Activated B cell treated with CpG ODN at 0.5 μM for 24 hours (primary cell): ENCODE results near the gene EPHA7. TPM values are rescaled to one million over a fixed set of nuclear protein-coding genes. Genes with fewer than 3 reads are reported as not detected.

Source experiments
- ATAC-seq: fragments of 200-7000 bp; cut with Tn5 transposase; one replicate; pipeline ENCODE4 v1.10.0; 2021; ENCODE audit warnings: low read depth, mild to moderate bottlenecking, moderate library complexity
- CTCF ChIA-PET: fragments of 350-600 bp; sonication (Branson Sonifier 250); formaldehyde crosslinking; loops from one replicate; lab custom pipeline; 2021; ENCODE audit warnings: antibody characterized with exemption; lab: Charles Lee
- POLR2A ChIA-PET: fragments of 350-600 bp; sonication (Branson Sonifier 250); formaldehyde crosslinking; loops from one replicate; lab custom pipeline; 2021; ENCODE audit warnings: antibody characterized with exemption; lab: Charles Lee
- DNase-seq: peaks from one replicate; pipeline ENCODE4 v3.0.0; 2022
- H3K27ac Mint-ChIP-seq: one replicate; pipeline ENCODE4 v1.8.0; 2020; ENCODE audit warnings: mixed read lengths
- H3K27me3 Mint-ChIP-seq: one replicate; pipeline ENCODE4 v1.8.0; 2021; ENCODE audit warnings: mixed read lengths
- H3K36me3 Mint-ChIP-seq: one replicate; pipeline ENCODE4 v1.8.0; 2021; ENCODE audit warnings: low read depth, mixed read lengths
- H3K4me1 Mint-ChIP-seq: one replicate; pipeline ENCODE4 v1.8.0; 2021; ENCODE audit warnings: mixed read lengths
- H3K4me3 Mint-ChIP-seq: one replicate; pipeline ENCODE4 v1.8.0; 2020; ENCODE audit warnings: mild to moderate bottlenecking, mixed read lengths
- H3K9me3 Mint-ChIP-seq: one replicate; pipeline ENCODE4 v1.8.0; 2020; ENCODE audit warnings: mixed read lengths
- CTCF ChIP-seq: fragments of 200-600 bp; IDR thresholded peaks from one replicate; pipeline ENCODE4 v1.8.0; 2022; ENCODE audit warnings: antibody characterized with exemption, mild to moderate bottlenecking
- intact Hi-C: fragments of 100-400 bp; cut with micrococcal nuclease; formaldehyde crosslinking; loops from one replicate; pipeline ENCODE4 v1.15.1; 2024
- total RNA-seq: library from RNA; stranded (reverse); gene quantifications from 2 replicates; pipeline ENCODE4 v1.2.3, GENCODE V29; 2022

EPHA7 gene
- total RNA-seq, result not detected in 2 replicates

- H3K27ac Mint-ChIP-seq, result no peak within 1 kb of the TSS
These were observed at the start of gene EPHA7 for GRCh38 chr6:93419304-93420162. TSS of gene EPHA7 (minus strand) at chr6:93419559. CDS start at chr6:93419341, 218 bp downstream.

GRCh38 chr6:93468291-93468690 is 48.9 kb upstream of the EPHA7 start:
- no peak for TF ChIP-seq CTCF
- intact Hi-C loops, result no loop called here
- Mint-ChIP-seq H3K36me3 (no peaks in the 10 kb centered on the region), H3K4me3 (no peak overlapping the region), H3K4me1 (no peaks in the 10 kb centered on the region), H3K27ac (no peak overlapping the region), H3K9me3 (peaks cover 4% of the 10 kb centered on the region), H3K27me3 (no peaks in the 10 kb centered on the region)
- no peak for DNase-seq
- no peak for ATAC-seq
- ChIA-PET POLR2A (no interaction called here), CTCF (no interaction called here)

More at GRCh38 chr6:93419304-93420162, at the start of gene EPHA7:
- ChIA-PET CTCF (no interaction called here), POLR2A (no interaction called here)
- no peak for TF ChIP-seq CTCF
- H3K36me3 Mint-ChIP-seq, result peaks cover 1% of the 10 kb centered on the region
- no peak for DNase-seq
- H3K9me3 Mint-ChIP-seq, result peaks cover 5% of the 10 kb centered on the region
- peaks cover 38% of the 10 kb centered on the region for H3K27me3 Mint-ChIP-seq
- peaks cover 26% of the 10 kb centered on the region for H3K4me1 Mint-ChIP-seq
- peak; percentile 84 for ATAC-seq
- H3K4me3 Mint-ChIP-seq, result peak within 1 kb of the TSS; percentile 85
- intact Hi-C loops, result no loop called here

GRCh38 chr6:93454533-93454932 is 35.2 kb upstream of the EPHA7 start:
- Mint-ChIP-seq H3K9me3 (no peaks in the 10 kb centered on the region), H3K27ac (no peak overlapping the region), H3K4me3 (no peak overlapping the region), H3K27me3 (no peaks in the 10 kb centered on the region), H3K36me3 (no peaks in the 10 kb centered on the region), H3K4me1 (no peaks in the 10 kb centered on the region)
- TF ChIP-seq CTCF, result no peak
- ChIA-PET POLR2A (no interaction called here), CTCF (no interaction called here)
- DNase-seq (no peak), ATAC-seq (no peak)
- intact Hi-C loops, result no loop called here

GRCh38 chr6:93453956-93454355 is 34.6 kb upstream of the EPHA7 start:
- H3K27me3 Mint-ChIP-seq, result no peaks in the 10 kb centered on the region
- H3K9me3 Mint-ChIP-seq, result no peaks in the 10 kb centered on the region
- H3K4me3 Mint-ChIP-seq, result no peak overlapping the region
- intact Hi-C loops, result no loop called here
- no peak for TF ChIP-seq CTCF
- no peaks in the 10 kb centered on the region for H3K36me3 Mint-ChIP-seq
- ChIA-PET CTCF (no interaction called here), POLR2A (no interaction called here)
- DNase-seq (no peak), ATAC-seq (no peak)
- no peaks in the 10 kb centered on the region for H3K4me1 Mint-ChIP-seq
- H3K27ac Mint-ChIP-seq, result no peak overlapping the region

- Mint-ChIP-seq H3K36me3 (no peaks in the 10 kb centered on the region), H3K9me3 (no peaks in the 10 kb centered on the region), H3K27ac (no peak overlapping the region), H3K4me1 (no peaks in the 10 kb centered on the region), H3K27me3 (no peaks in the 10 kb centered on the region), H3K4me3 (no peak overlapping the region)
- POLR2A ChIA-PET, result no interaction called here
- no peak for TF ChIP-seq CTCF
- CTCF ChIA-PET, result no interaction called here
- intact Hi-C loops, result no loop called here
- DNase-seq (no peak), ATAC-seq (no peak)
These were observed 28.5 kb upstream of the EPHA7 start for GRCh38 chr6:93447874-93448273.
